ENCODE data around the gene TUSC2.

Gene TUSC2

DNA sequence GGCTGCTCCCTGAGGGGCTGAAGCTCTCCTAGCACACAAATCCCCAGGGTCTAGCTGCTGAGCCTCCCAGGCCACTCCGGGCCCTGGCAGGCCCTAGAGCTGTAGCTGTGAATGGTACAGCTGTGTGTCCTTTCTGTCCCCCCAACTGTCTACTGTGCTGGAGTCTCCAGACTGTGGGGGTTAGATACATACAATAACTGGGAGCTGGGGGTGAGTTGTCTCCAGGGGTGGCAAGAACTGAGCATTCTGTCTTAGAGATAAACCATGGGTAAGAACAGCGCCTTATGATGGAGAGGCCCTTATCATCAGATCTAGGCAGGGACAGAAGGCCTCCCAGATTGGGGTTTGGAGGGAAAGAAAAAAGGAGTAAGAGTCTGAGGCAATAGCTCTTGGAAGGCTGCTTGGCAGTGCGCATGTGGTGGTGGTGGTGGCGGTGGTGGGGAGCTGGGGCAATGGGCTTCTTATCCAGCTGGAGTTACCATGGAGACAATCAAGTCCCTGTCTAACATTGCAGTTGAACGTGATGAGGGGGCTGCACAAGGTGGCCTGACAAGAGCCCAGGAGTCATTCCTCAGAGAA is 26.3 kb upstream of the TUSC2 start:
- no peak for DNase-seq

GRCh38 chr3:50353245-50354004 is 25.4 kb upstream of the TUSC2 start:
- no peak for DNase-seq

- no peak for DNase-seq
These were observed 24.8 kb upstream of the TUSC2 start for GRCh38 chr3:50352781-50353180.

GRCh38 chr3:50351323-50351697 is 23.3 kb upstream of the TUSC2 start:
- no peak for DNase-seq

DNA sequence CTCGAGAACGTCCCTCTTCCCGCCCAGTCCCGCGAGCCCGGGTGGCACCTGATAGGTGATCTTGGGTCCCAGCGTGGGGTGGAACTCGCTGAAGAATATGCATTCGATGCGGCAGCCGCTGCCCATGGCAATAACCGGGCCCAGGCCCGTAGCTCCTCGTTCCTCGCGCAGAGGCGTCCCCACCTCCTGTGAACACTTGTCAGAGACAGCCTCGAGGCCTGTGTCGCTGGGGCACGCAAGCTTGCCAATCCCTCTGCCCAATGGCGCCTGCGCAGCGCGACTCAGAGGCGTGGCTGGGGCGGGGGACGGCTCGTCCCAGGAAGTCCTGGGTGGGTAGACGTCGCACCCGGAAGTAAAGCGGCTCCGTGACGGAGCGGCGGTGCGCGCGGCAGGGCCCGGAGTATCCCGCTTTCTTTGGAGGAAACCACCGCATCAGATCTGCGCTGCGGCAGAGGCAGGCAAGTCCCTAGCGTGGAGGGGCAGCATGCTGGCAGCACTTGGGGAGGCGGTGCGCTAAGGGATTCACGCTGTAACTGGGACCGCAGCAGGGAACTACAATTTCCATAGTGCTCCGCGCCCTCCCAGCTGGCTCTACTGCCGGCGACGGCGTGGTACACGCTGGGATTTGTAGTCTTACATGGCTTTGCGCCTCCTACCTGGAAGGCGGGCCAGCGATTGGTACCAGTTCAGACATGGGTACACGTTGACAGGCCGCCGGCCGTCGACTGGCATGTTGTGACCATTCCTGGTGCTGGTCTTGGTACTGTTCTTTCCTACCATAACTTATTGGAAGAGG is 22.7 kb upstream of the TUSC2 start, which contains the start of the genes CYB561D2 and NPRL2:
Gene CYB561D2, plus strand, starts transcription at position 336 of the 796 bp plus-strand sequence. CDS start 572 bp downstream, outside the sequence.
Gene NPRL2, minus strand, starts transcription at position 249 of the 796 bp plus-strand sequence. Its CDS starts 123 bp downstream, at position 126.
- peak; percentile 90 for DNase-seq

GRCh38 chr3:50350213-50350526 is 22.1 kb upstream of the TUSC2 start:
- DNase-seq: no peak

DNA sequence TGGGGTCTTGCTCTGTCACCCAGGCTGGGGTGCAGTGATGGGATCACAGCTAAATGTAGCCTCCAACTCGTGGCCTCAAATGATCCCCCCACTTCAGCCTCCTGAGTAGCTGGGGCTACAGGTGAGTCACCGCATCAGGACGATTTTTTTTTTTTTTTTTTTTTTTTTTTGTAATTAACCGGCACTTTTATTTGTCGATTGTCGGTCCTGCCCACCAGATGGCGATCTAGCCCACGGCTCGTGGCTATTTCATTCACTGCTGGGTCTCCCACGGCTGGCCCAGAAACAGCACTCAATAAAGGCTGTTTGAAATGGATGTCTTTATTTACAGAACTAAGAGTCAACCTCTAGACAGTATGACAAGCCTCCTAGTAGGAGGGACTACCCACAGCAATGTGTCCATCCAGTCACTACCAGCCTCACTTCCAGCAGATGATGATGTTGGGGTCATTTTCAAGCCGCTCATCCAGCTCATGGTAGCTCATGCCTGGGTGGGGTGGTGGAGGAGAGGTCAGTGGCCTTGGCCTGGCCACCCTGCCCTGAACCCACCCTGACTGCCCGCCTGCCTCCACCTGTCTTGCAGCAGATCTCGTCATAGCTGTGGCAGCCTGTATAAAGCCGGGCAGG is 19.3 kb upstream of the TUSC2 start:
- DNase-seq: peak; percentile 70

- peak; percentile 47 for DNase-seq
These were observed 17.7 kb upstream of the TUSC2 start, which contains the start of gene ZMYND10 for GRCh38 chr3:50345586-50346234. Gene ZMYND10 (minus strand): TSS chr3:50345732. CDS start chr3:50345579, 153 bp downstream.

DNA sequence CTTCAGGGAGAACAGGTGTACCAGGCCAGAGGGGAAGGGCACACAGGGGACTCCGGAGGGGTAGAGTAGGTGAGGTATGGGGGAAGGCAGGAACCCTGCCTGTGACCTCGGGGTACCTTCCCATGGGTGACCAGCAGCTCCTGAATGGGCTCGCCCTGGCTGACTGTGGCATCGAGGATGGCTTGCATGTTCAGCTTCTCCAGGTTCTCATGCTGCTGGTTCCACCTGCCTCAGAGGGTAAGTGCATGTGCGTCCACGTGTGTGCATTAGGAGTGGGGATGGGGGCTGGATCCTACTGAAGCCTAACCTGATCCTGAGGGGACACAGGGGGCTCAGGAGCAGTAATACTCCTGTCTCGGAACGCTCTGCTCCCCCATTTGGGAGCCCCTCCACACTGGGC is 17.0 kb upstream of the TUSC2 start:
- DNase-seq: no peak

DNA sequence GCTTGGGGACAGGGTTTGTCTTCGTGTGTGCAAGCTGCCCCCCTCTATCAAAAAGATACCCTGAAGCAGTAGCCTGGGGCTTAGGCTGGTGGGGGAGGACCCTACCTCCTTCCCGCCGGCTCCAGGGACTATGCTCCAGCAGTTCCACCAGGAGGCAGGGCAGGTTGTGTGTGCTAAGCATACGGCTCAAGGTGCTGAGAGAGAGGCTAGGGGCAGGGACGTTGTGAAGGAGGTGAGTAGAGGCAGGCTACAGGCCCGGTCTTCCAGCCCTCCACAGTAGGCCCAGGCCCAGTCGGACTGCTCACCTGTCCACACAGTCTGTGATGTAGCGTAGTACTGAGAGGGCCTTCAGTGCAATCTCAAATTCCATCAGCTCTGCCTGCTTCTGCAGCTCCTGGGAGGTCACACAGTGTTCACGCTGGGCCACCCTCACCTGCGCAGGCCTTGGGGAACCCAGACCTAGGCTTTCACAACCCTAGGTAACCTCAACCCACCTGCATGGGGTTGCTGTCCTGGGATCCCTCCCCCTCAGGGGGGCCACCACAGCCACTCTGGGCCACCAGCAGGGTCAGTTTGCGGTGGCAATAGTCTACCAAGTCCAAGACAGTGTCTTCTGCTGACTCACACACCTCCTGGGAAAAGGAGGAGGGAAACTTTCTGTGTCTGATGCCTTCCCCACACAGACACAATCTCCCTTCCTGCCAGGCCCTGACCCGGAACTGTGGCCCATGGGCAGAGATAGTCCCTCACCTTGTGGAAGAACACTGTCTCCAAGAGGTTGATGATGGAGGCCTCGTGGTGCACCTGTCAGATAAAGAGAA is 15.0 kb upstream of the TUSC2 start:
- no peak for DNase-seq

GRCh38 chr3:50341996-50342650 is 14.1 kb upstream of the TUSC2 start:
- DNase-seq: no peak

GRCh38 chr3:50341537-50341936 is 13.5 kb upstream of the TUSC2 start:
- DNase-seq: no peak

DNA sequence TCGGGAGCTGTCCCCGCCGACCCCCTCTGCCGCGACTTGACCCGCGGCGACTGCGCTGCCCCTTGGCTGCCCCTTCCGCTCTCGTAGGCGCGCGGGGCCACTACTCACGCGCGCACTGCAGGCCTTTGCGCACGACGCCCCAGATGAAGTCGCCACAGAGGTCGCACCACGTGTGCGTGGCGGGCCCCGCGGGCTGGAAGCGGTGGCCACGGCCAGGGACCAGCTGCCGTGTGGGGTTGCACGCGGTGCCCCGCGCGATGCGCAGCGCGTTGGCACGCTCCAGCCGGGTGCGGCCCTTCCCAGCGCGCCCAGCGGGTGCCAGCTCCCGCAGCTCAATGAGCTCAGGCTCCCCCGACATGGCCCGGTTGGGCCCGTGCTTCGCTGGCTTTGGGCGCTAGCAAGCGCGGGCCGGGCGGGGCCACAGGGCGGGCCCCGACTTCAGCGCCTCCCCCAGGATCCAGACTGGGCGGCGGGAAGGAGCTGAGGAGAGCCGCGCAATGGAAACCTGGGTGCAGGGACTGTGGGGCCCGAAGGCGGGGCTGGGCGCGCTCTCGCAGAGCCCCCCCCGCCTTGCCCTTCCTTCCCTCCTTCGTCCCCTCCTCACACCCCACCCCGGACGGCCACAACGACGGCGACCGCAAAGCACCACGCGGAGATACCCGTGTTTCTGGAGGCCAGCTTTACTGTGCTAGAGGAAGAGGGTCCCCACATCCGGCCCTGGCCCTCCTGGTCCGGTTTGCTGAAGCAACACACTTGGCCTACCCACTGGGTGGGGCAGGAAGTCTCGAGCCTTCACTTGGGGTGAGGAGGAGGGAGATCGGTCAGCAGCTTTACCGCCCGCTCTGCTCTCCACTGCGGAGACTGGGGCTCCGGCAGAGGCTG is 12.7 kb upstream of the TUSC2 start, which contains the start of gene RASSF1:
Gene RASSF1, minus strand, starts transcription at position 389 of the 882 bp plus-strand sequence. Its CDS starts 31 bp downstream, at position 358.
- DNase-seq: peak; percentile 63

DNA sequence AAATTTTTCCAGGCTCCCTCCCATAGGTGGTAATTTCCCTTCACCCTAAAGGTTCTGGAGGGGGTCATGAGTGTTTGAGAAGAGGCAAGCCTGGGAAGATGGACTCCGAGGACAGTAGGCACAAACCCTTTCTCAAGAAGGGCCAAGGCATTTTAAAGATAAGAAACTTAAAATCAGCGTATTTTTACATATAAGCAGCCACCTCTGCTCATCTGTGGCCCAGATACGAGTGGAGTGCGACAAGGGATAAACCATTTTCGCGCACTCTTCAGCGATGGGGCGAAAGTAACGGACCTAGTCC is 12.1 kb upstream of the TUSC2 start:
- DNase-seq: no peak

- peak; percentile 55 for DNase-seq
These were observed 11.6 kb upstream of the TUSC2 start for GRCh38 chr3:50339485-50340146.

- DNase-seq: no peak
These were observed 10.9 kb upstream of the TUSC2 start for GRCh38 chr3:50338965-50339364.

GRCh38 chr3:50337175-50337861 is 9.3 kb upstream of the TUSC2 start:
- DNase-seq: peak; percentile 99

DNA sequence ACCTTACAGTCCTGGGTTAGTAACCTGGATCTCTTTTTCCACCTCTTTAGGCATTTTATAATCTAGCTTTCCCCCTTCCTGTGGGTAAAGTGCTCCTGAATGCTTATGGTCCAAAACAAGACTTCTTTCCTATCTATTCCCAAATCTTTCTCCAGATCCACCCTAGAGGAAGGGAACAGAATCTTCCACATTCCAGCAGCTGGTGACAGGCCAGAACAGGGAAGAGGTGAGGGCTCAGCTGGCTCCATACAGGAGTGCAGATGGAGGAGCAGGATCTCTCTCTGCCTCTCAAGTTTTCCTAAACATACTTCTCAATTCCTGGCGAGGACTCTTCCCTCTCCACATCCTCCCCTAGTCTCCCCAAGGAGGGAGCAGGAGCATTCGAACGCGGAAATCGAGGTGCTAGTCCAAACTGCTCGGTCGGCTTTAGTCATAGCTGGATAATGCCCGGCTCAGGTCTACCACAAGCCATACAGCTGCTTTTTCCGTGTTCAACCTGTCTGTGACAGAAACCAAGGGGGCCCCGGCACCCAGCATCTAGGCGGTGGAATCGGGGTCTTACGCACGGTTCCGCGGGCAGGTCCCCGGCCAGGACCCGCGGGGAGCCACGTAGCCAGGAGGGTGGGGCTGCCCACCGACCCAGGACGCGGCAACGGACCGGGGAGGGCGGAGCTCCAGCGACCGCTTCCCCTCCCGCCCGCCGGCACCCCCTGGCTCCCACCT is 8.6 kb upstream of the TUSC2 start:
- DNase-seq: no peak
